Measurements from ENCODE around the gene EXOC3. TPM values are rescaled to one million over a fixed set of nuclear protein-coding genes. Genes with fewer than 3 reads are reported as not detected.

The EXOC3 gene
- total RNA-seq, 1 experiment from 2014 or later = 63.8 TPM

GRCh38 chr5:435156-435790 is 7.7 kb upstream of the EXOC3 start:
- intact Hi-C loops (cut with micrococcal nuclease; ENCODE audit: unreplicated experiment) = loop anchor here (5.0 kb wide), 1 partner anchor 118 kb away; no protein-coding TSS in a partner anchor
- Mint-ChIP-seq H3K9me3 (ENCODE audit: low read depth, unreplicated experiment) (no peaks in the 10 kb centered on the region), H3K4me3 (ENCODE audit: low read depth, unreplicated experiment) (no peak overlapping the region), H3K27ac (ENCODE audit: unreplicated experiment) (no peak overlapping the region), H3K36me3 (ENCODE audit: insufficient read depth, unreplicated experiment) (no peaks in the 10 kb centered on the region), H3K4me1 (ENCODE audit: low read depth, unreplicated experiment) (peaks cover 12% of the 10 kb centered on the region), H3K27me3 (ENCODE audit: unreplicated experiment) (no peaks in the 10 kb centered on the region)
- no peak for TF ChIP-seq CTCF (IDR thresholded peaks at IDR 0.05; ENCODE audit: unreplicated experiment)
- CTCF ChIA-PET = no interaction called here
- BruUV-seq (replicated peaks) = no TSS peak
- DNase-seq = no peak

- TF ChIP-seq CTCF (IDR thresholded peaks at IDR 0.05; ENCODE audit: unreplicated experiment) = no peak
- no peaks in the 10 kb centered on the region for H3K9me3 Mint-ChIP-seq (ENCODE audit: low read depth, unreplicated experiment)
- CTCF ChIA-PET = interaction anchor here (1.0 kb wide), 1 partner anchor 248 kb away, joined by 3 read pairs; no protein-coding TSS in a partner anchor
- H3K4me1 Mint-ChIP-seq (ENCODE audit: low read depth, unreplicated experiment) = peaks cover 9% of the 10 kb centered on the region
- no peaks in the 10 kb centered on the region for H3K27me3 Mint-ChIP-seq (ENCODE audit: unreplicated experiment)
- H3K4me3 Mint-ChIP-seq (ENCODE audit: low read depth, unreplicated experiment) = no peak overlapping the region
- peak; percentile 70 for DNase-seq
- H3K27ac Mint-ChIP-seq (ENCODE audit: unreplicated experiment) = no peak overlapping the region
- no TSS peak for BruUV-seq (replicated peaks)
- no peaks in the 10 kb centered on the region for H3K36me3 Mint-ChIP-seq (ENCODE audit: insufficient read depth, unreplicated experiment)
- intact Hi-C loops (cut with micrococcal nuclease; ENCODE audit: unreplicated experiment) = loop anchor here (5.0 kb wide), 1 partner anchor 119 kb away; no protein-coding TSS in a partner anchor
Measured at GRCh38 chr5:435961-436640, 6.9 kb upstream of the EXOC3 start.

- Mint-ChIP-seq H3K27ac (ENCODE audit: unreplicated experiment) (no peak overlapping the region), H3K36me3 (ENCODE audit: insufficient read depth, unreplicated experiment) (no peaks in the 10 kb centered on the region), H3K4me1 (ENCODE audit: low read depth, unreplicated experiment) (peaks cover 4% of the 10 kb centered on the region), H3K4me3 (ENCODE audit: low read depth, unreplicated experiment) (no peak overlapping the region), H3K27me3 (ENCODE audit: unreplicated experiment) (no peaks in the 10 kb centered on the region), H3K9me3 (ENCODE audit: low read depth, unreplicated experiment) (no peaks in the 10 kb centered on the region)
- CTCF ChIA-PET = interaction anchor here (0.5 to 1.0 kb wide), 3 partner anchors 120 to 248 kb away, joined by 3 to 5 read pairs (median 3); no protein-coding TSS in a partner anchor
- BruUV-seq (replicated peaks) = no TSS peak
- DNase-seq = no peak
- no peak for TF ChIP-seq CTCF (IDR thresholded peaks at IDR 0.05; ENCODE audit: unreplicated experiment)
- intact Hi-C loops (cut with micrococcal nuclease; ENCODE audit: unreplicated experiment) = loop anchor here (5.0 kb wide), 1 partner anchor 119 kb away; no protein-coding TSS in a partner anchor
Measured at GRCh38 chr5:436641-436975, 6.4 kb upstream of the EXOC3 start.

GRCh38 chr5:437281-437771 is 5.7 kb upstream of the EXOC3 start:
- TF ChIP-seq CTCF (IDR thresholded peaks at IDR 0.05; ENCODE audit: unreplicated experiment) = no peak
- BruUV-seq (replicated peaks) = no TSS peak
- H3K4me1 Mint-ChIP-seq (ENCODE audit: low read depth, unreplicated experiment) = no peaks in the 10 kb centered on the region
- no peak overlapping the region for H3K27ac Mint-ChIP-seq (ENCODE audit: unreplicated experiment)
- no peaks in the 10 kb centered on the region for H3K27me3 Mint-ChIP-seq (ENCODE audit: unreplicated experiment)
- no peak for DNase-seq
- intact Hi-C loops (cut with micrococcal nuclease; ENCODE audit: unreplicated experiment) = loop anchor here (5.0 kb wide), 1 partner anchor 120 kb away; no protein-coding TSS in a partner anchor
- CTCF ChIA-PET = interaction anchor here (0.5 to 1.0 kb wide), 3 partner anchors 120 to 249 kb away, joined by 3 to 5 read pairs (median 3); no protein-coding TSS in a partner anchor
- peaks cover 3% of the 10 kb centered on the region for H3K36me3 Mint-ChIP-seq (ENCODE audit: insufficient read depth, unreplicated experiment)
- no peaks in the 10 kb centered on the region for H3K9me3 Mint-ChIP-seq (ENCODE audit: low read depth, unreplicated experiment)
- no peak overlapping the region for H3K4me3 Mint-ChIP-seq (ENCODE audit: low read depth, unreplicated experiment)
